BJ (cell line): Measurements from ENCODE around the gene TRRAP. TPM values are rescaled to one million over a fixed set of nuclear protein-coding genes. Genes with fewer than 3 reads are reported as not detected.

Experiments used
- CTCF ChIA-PET: fragments of 350-600 bp; formaldehyde crosslinking; extraction: SDS; loops from one replicate; lab custom pipeline; 2021; ENCODE audit warnings: antibody characterized with exemption, inconsistent platforms; lab: Yijun Ruan, JAX
- POLR2A ChIA-PET: fragments of 300-600 bp; sonication (Branson Sonifier 250); formaldehyde crosslinking; extraction: SDS; loops from one replicate; lab custom pipeline; 2021; ENCODE audit warnings: antibody characterized with exemption; lab: Charles Lee
- DNase-seq: peaks from one replicate; pipeline ENCODE4 v3.0.0-alpha.2; 2011; ENCODE audit warnings: low read depth
- H3K27me3 ChIP-seq: 2 replicates; pipeline ENCODE4 v1.6.0; 2011; ENCODE audit warnings: low read length; ENCODE audit not compliant: control insufficient read depth, insufficient read depth
- H3K36me3 ChIP-seq: 2 replicates; pipeline ENCODE4 v1.5.1; 2011; ENCODE audit warnings: low read length; ENCODE audit not compliant: control insufficient read depth, insufficient read depth
- H3K4me3 ChIP-seq: 2 replicates; pipeline ENCODE4 v1.5.1; 2011; ENCODE audit warnings: low read depth, mild to moderate bottlenecking, control low read depth, low read length
- CTCF ChIP-seq: IDR thresholded peaks from 2 replicates; pipeline ENCODE4 v1.5.1; 2011; ENCODE audit warnings: low read depth, mild to moderate bottlenecking, control low read depth, inconsistent platforms, low read length, moderate library complexity; ENCODE audit not compliant: insufficient read depth
- polyA plus RNA-seq: library from polyadenylated mRNA; depleted of rRNA; stranded (reverse); fragments of >200 nt; gene quantifications from 2 replicates; pipeline ENCODE4 v1.2.3, GENCODE V29; 2011

Gene TRRAP
- polyA plus RNA-seq, 1 experiment: 17.2 TPM

GRCh38 chr7:99003419-99003818 lies 125.1 kb downstream of the TRRAP start:
- no peak overlapping the region for H3K4me3 ChIP-seq
- POLR2A ChIA-PET: no interaction called here
- H3K27me3 ChIP-seq: no peaks in the 10 kb centered on the region
- no peak for TF ChIP-seq CTCF
- no peak for DNase-seq
- CTCF ChIA-PET: no interaction called here
- H3K36me3 ChIP-seq: peaks cover 25% of the 10 kb centered on the region

- no peak for DNase-seq
- Histone ChIP-seq H3K27me3 (no peaks in the 10 kb centered on the region), H3K36me3 (peaks cover 25% of the 10 kb centered on the region), H3K4me3 (no peak overlapping the region)
- ChIA-PET CTCF (no interaction called here), POLR2A (no interaction called here)
- TF ChIP-seq CTCF: no peak
Observed at GRCh38 chr7:99004216-99004615, 125.9 kb downstream of the TRRAP start.

GRCh38 chr7:99004781-99005500 lies 126.6 kb downstream of the TRRAP start:
- Histone ChIP-seq H3K4me3 (no peak overlapping the region), H3K27me3 (no peaks in the 10 kb centered on the region), H3K36me3 (peaks cover 27% of the 10 kb centered on the region)
- TF ChIP-seq CTCF: no peak
- ChIA-PET CTCF (no interaction called here), POLR2A (no interaction called here)
- DNase-seq: no peak

- no peak overlapping the region for H3K4me3 ChIP-seq
- no peak for TF ChIP-seq CTCF
- ChIA-PET POLR2A (no interaction called here), CTCF (no interaction called here)
- DNase-seq: no peak
- peaks cover 27% of the 10 kb centered on the region for H3K36me3 ChIP-seq
- no peaks in the 10 kb centered on the region for H3K27me3 ChIP-seq
Observed at GRCh38 chr7:99005776-99006175, 127.4 kb downstream of the TRRAP start.

- CTCF ChIA-PET: no interaction called here
- DNase-seq: no peak
Observed at GRCh38 chr7:99006739-99007424, 128.6 kb downstream of the TRRAP start.

More at GRCh38 chr7:99006739-99007424, 128.6 kb downstream of the TRRAP start:
- Histone ChIP-seq H3K36me3 (peaks cover 33% of the 10 kb centered on the region), H3K4me3 (no peak overlapping the region), H3K27me3 (no peaks in the 10 kb centered on the region)
- no peak for TF ChIP-seq CTCF
- POLR2A ChIA-PET: no interaction called here
